ENCODE results near the gene C1QTNF3.

The C1QTNF3 gene

DNA sequence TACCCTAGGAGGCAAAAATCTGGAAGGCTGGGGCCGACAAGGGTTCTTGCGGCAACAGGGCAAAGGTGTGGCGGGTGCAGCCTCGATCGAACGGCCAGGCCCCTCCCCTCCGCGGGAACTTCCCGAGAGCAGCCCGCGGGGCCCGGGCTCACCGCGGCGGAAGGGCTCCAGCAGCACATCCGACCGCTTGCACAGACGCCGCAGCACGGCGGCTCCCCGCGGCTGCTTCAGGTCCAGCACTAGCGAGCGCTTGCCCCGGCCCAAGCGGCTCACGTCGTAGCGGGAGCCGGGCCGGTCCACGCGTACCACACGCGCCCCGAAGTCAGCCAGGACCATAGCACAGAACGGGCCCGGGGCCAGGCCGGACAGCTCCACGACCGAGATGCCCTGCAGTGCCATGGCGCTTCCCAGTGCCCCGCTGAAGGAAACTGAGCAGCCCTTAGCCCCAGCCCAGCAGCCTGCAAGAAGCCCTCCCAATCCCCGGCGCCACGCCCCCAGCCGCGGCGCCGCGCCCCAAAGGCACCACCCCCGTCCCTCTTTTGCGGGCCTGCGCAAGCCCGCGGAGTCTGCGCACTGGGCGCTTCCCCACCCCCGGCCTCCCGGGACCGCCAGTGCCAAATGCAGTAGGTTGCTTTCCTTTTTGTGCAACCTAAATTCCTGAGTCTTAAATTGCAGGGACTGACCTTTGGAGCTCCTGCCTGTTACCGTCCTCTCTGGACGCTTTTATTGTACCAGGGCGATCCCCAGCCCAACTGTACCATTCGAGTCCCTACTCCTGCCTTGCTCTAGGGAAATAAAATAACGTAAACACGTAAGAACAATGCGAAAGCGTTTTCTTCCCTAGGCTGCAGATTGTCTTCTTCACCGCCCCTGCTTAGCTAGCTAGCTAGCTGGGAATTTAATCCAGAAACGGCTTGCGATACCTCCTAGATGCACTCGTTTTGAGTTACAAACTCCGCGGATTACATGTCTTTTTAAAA is 35.1 kb downstream of the C1QTNF3 start, which contains the start of gene AMACR:
AMACR (minus strand) TSS at position 430 of the 980 bp plus-strand sequence; CDS start at position 399, 31 bp downstream.
- peak within 1 kb of the TSS; percentile 96 for H3K4me3 Mint-ChIP-seq
- no peaks in the 10 kb centered on the region for H3K9me3 Mint-ChIP-seq
- peaks cover 12% of the 10 kb centered on the region for H3K36me3 Mint-ChIP-seq
- H3K4me1 Mint-ChIP-seq, result peaks cover 4% of the 10 kb centered on the region
- no peaks in the 10 kb centered on the region for H3K27me3 Mint-ChIP-seq
- peak; percentile 84 for ATAC-seq (ENCODE audit: low read depth)
- peak within 1 kb of the TSS; percentile 84 for H3K27ac Mint-ChIP-seq
- DNase-seq (ENCODE audit: low spot score in 2 of 2), result peak; percentile 73 to 77

DNA sequence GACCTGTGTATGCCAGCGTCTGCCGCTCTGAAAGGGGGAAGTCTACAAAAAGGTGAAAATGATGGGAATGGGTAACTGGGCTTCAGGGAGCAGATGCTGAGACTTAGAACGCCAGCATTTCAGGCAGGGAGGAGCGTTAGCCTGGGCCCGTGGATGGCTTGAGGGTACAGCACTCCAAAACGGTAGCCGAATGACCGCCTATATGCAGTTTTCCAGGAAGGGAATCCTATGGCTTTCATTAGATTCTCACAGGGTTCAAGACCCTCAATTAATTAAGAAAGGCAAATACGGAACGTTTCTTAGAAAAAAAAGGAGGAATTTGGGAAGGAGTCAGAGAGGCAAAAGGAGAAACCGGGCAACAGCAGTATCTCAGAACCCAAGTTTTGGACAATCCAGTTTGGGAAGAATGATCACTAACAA is 35.8 kb downstream of the C1QTNF3 start:
- Mint-ChIP-seq H3K27me3 (no peaks in the 10 kb centered on the region), H3K4me3 (peak overlapping the region; percentile 96), H3K4me1 (peaks cover 4% of the 10 kb centered on the region), H3K27ac (peak overlapping the region; percentile 84), H3K9me3 (no peaks in the 10 kb centered on the region), H3K36me3 (peaks cover 12% of the 10 kb centered on the region)
- DNase-seq (ENCODE audit: low spot score in 2 of 2), result no peak
- ATAC-seq (ENCODE audit: low read depth), result no peak

DNA sequence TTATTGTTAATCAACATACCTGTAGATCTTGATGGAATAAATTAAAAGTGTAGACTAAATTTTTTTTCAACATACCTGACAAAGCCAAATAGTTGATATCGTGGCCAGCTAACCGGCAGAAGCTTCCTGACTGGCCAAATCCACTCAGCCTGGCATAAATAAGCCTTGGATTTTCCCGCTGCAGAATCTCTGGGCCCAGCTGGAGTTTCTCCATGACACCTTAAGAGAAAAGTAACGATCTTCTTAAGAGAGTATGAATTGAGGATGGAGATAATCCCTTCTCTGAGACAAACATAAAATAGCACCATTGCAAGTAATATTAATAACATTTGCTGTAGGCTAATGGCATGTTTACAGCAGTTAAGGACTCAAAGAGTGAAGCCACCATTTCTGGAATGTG is 37.3 kb downstream of the C1QTNF3 start:
- ATAC-seq (ENCODE audit: low read depth) (no peak), DNase-seq (ENCODE audit: low spot score in 2 of 2) (no peak)
- Mint-ChIP-seq H3K27ac (no peak overlapping the region), H3K4me3 (no peak overlapping the region), H3K4me1 (peaks cover 4% of the 10 kb centered on the region), H3K9me3 (no peaks in the 10 kb centered on the region), H3K36me3 (peaks cover 12% of the 10 kb centered on the region), H3K27me3 (no peaks in the 10 kb centered on the region)

DNA sequence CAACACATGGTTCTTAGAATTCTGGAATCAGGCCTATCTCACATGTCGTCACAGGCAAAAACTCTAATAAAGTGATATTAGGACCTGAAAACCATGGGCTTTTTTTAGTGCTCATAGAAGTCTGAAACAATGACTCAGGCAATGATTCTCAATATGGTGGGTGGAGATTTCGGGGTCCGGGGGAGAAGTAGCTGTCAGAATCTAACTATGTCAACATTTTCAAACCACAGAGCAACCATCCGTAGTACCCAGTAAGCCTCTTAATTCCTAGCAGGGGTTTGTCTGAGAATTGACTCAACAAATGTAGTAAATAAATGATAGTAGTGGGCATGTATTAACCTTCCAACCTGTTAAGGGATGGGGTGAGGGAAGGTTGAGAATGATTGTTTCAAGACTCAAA is 37.8 kb downstream of the C1QTNF3 start:
- ATAC-seq (ENCODE audit: low read depth) (no peak), DNase-seq (ENCODE audit: low spot score in 2 of 2) (no peak)
- no peak overlapping the region for H3K27ac Mint-ChIP-seq
- no peaks in the 10 kb centered on the region for H3K9me3 Mint-ChIP-seq
- H3K4me1 Mint-ChIP-seq, result peaks cover 4% of the 10 kb centered on the region
- no peak overlapping the region for H3K4me3 Mint-ChIP-seq
- no peaks in the 10 kb centered on the region for H3K27me3 Mint-ChIP-seq
- peaks cover 12% of the 10 kb centered on the region for H3K36me3 Mint-ChIP-seq

DNA sequence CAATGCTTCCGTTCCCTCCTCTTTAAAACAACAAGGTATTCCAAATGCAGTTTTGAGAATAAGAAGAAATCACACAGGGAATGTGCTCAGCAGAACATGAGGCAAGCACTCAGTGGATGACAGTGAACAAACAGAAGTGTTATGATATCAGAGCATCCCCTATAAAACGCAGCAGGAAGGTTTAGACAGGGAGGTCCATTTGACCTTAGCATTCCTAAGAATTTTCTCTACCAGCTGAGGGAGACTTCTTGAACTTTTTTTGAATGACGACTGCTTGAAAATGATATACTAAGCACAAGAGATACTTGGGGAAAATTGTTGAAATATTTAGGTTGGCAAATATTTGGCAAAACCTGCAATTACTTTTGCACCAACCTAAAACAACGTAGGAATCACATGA is 39.1 kb downstream of the C1QTNF3 start:
- no peaks in the 10 kb centered on the region for H3K9me3 Mint-ChIP-seq
- H3K27ac Mint-ChIP-seq, result no peak overlapping the region
- DNase-seq (ENCODE audit: low spot score in 2 of 2) (no peak), ATAC-seq (ENCODE audit: low read depth) (no peak)
- H3K4me3 Mint-ChIP-seq, result no peak overlapping the region
- H3K36me3 Mint-ChIP-seq, result peaks cover 12% of the 10 kb centered on the region
- no peaks in the 10 kb centered on the region for H3K27me3 Mint-ChIP-seq
- peaks cover 4% of the 10 kb centered on the region for H3K4me1 Mint-ChIP-seq

DNA sequence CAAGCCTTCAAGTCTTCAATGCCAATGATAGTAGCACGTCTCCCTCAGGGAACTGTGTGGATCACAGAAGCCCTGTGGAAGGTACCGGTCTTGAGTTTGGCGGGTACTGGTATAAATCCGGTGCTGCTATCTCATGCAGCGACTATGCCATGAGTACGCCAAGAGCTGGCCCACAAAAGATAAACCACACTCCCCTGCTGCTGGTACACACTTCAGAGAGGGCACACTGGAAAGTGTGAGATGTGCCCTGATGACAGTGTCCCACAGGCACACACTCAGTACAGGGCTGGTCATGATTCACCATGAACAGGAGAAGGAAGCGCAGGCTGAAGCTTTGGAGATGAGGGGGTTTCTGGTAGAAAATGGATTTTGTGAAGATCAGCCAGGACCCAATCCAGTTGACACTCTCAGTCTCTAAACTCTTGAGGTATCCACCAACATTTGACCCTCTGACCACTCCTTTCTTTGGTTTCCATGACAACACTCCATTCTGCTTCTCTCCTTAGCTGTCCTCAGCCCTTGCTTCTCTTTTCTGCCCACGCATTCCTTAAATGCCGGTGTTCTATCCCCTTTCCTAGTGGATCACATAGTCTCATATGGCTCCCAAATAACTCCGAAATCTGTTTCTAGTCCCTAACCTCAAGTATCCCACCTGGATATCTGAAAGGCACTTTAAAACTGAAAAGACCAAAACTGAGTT is 40.2 kb downstream of the C1QTNF3 start:
- DNase-seq (ENCODE audit: low spot score in 2 of 2), result no peak
- Mint-ChIP-seq H3K9me3 (no peaks in the 10 kb centered on the region), H3K27me3 (no peaks in the 10 kb centered on the region), H3K4me1 (peaks cover 4% of the 10 kb centered on the region), H3K36me3 (peaks cover 12% of the 10 kb centered on the region), H3K27ac (no peak overlapping the region), H3K4me3 (no peak overlapping the region)
- ATAC-seq (ENCODE audit: low read depth), result no peak

DNA sequence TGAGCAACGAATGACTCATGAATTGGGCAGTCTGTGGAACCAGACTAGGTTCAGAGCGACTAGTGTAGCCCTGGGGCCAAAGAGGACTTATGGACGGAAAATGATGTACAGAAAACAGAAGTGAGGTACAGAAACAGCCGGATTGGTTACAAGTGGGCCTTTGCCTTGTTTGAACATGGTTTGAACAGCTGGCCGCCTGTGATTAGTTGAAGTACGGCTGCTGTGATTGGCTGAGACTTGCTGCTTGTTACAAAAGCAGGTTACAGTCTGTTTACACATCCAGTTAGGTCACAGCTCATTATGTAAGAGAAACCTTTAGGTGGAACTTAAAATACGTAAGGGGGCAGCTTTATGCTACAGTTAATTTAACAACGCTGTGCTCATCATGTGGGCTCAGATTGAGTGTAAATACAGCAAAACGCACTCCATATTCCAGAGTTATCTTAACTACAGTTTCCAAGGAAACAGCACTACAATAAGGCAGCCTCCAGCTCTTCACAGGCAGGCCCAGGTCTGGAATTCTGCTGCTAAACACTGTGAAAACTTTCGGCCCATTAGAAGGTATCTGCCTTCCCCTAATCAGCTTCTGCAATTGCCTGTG is 41.7 kb downstream of the C1QTNF3 start:
- Mint-ChIP-seq H3K4me1 (peaks cover 2% of the 10 kb centered on the region), H3K27ac (no peak overlapping the region), H3K36me3 (peaks cover 14% of the 10 kb centered on the region), H3K9me3 (no peaks in the 10 kb centered on the region), H3K4me3 (no peak overlapping the region), H3K27me3 (no peaks in the 10 kb centered on the region)
- ATAC-seq (ENCODE audit: low read depth), result no peak
- no peak for DNase-seq (ENCODE audit: low spot score in 2 of 2)

DNA sequence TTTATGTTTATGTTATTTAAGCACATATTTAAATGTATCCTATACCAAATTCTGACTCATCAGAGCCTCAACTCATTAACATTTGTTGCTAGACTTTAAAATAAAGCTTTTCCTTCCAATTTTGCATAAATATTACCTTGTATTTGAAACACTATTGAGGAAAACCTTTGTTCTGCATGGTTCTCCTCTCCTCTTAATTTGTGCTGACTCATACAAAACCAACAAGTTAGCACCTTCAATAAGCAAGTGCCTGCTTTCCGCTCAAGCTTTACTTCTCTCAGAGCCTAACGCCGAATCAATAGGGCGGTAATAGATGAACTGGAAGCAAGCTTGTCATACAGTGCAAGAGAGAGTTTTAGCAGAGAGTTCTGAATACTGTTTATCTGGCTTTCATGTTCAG is 43.0 kb downstream of the C1QTNF3 start:
- Mint-ChIP-seq H3K36me3 (peaks cover 16% of the 10 kb centered on the region), H3K4me1 (peaks cover 2% of the 10 kb centered on the region), H3K9me3 (no peaks in the 10 kb centered on the region), H3K4me3 (no peak overlapping the region), H3K27ac (no peak overlapping the region), H3K27me3 (no peaks in the 10 kb centered on the region)
- ATAC-seq (ENCODE audit: low read depth), result no peak
- DNase-seq (ENCODE audit: low spot score in 2 of 2), result no peak

DNA sequence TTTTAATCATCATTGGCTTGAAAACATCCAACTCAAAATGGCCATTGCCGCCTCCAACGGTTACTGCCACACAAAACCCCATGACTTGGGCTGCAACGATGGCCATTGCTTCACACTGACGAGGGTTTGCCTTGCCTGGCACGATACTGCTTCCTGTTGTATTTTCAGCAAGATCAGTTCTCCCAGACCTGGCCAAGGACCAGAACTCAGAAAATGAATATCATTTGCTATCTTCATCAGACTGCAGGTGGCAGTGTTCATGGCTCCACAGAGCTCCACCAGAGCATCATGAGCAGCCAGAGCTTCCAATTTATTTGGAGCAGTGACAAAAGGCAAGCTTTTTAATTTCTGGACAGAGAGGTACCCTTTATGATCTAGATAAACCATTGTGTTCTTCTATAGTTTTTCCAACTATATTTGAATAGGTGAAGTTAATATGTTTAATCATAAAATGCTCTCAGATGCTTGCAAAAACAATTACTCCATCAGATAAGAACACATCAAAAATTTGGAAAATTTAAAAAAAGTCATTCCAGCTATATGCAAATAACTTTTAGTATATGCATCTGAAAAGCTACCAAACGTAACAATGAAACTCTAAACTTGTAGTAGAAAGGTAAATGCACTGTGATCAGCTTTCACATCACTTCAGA is 45.6 kb downstream of the C1QTNF3 start:
- DNase-seq (ENCODE audit: low spot score in 2 of 2) (peak in 1 of 2 donors; percentile 4), ATAC-seq (ENCODE audit: low read depth) (peak; percentile 43)
- Mint-ChIP-seq H3K4me1 (peaks cover 2% of the 10 kb centered on the region), H3K9me3 (no peaks in the 10 kb centered on the region), H3K27ac (no peak overlapping the region), H3K27me3 (no peaks in the 10 kb centered on the region), H3K4me3 (no peak overlapping the region), H3K36me3 (peaks cover 12% of the 10 kb centered on the region)

DNA sequence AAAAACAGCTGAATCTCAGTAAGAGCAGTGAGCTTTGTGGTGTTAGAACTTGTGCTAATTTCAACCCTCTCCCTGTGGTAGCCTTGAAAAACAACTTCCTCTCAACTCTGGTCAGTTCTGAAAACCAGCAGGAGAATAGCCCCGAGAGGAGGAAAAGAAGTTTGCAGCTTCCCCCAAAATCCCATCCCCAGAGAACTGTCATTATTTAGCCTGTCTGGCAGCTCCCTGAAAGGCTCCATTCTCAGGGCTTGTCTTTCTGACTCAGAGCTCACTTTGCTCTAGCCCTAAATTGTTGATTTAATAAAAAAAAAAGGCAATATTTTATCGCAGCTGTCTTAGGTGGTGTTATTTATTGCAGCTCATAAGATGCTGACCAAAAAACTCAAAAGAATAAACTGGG is 47.1 kb downstream of the C1QTNF3 start:
- no peak for ATAC-seq (ENCODE audit: low read depth)
- Mint-ChIP-seq H3K4me3 (no peak overlapping the region), H3K27ac (no peak overlapping the region), H3K4me1 (peaks cover 2% of the 10 kb centered on the region), H3K27me3 (no peaks in the 10 kb centered on the region), H3K9me3 (no peaks in the 10 kb centered on the region), H3K36me3 (peaks cover 12% of the 10 kb centered on the region)
- DNase-seq (ENCODE audit: low spot score in 2 of 2), result no peak

DNA sequence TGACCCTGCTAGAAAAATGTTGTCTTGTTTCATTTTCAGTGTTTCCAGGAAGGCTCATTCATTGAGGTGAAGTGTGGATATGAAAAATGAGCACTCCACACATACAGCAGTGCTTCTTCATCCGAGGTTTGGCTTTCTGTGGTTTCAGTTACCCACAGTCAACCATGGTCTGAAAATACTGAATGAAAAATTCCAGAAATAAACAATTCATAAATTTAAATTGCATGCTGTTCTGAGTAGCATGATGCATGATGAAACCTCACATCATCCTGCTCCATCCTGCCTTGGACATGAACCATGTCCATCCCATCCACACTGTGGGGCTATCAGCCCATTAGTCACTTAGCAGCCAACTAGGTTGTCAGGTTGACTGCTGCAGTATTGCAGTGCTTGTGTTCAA is 48.2 kb downstream of the C1QTNF3 start:
- DNase-seq (ENCODE audit: low spot score in 2 of 2), result no peak
- Mint-ChIP-seq H3K36me3 (peaks cover 12% of the 10 kb centered on the region), H3K4me1 (peaks cover 2% of the 10 kb centered on the region), H3K27ac (no peak overlapping the region), H3K27me3 (no peaks in the 10 kb centered on the region), H3K4me3 (no peak overlapping the region), H3K9me3 (no peaks in the 10 kb centered on the region)
- ATAC-seq (ENCODE audit: low read depth), result no peak

DNA sequence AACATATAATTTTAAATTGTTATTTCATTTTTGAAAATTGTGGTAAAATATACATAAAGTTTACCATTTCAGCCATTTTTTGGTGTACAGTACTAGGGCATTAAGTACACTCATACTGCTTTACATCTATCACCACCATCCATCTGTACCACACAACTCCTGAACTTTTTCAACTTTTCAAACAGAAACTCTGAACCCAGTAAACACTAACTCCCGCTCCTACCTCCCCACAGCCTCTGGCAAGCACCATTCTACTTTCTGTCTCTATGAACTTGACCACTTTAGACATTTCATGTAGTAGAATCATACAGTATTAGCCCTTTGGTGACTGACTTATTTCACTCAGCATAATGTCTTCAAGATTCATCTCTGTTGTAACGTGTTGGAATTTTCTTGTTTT is 50.1 kb downstream of the C1QTNF3 start:
- Mint-ChIP-seq H3K4me1 (peaks cover 2% of the 10 kb centered on the region), H3K36me3 (peaks cover 27% of the 10 kb centered on the region), H3K27ac (no peak overlapping the region), H3K4me3 (no peak overlapping the region), H3K9me3 (no peaks in the 10 kb centered on the region), H3K27me3 (no peaks in the 10 kb centered on the region)
- DNase-seq (ENCODE audit: low spot score in 2 of 2), result no peak
- no peak for ATAC-seq (ENCODE audit: low read depth)

DNA sequence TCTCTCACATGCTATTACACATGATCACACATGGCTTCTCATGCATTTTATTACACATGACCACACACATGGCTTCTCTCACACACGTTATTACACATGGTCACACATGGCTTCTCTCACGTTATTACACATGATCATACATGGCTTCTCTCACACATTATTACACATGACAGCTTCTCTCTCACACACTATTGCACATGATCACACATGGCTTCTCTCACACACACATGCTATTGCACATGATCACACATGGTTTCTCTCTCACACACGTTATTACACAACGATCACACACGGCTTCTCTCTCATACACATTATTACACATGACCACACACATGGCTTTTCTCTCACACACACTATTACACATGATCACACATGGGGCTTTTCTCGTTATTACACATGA is 57.6 kb downstream of the C1QTNF3 start:
- no peak overlapping the region for H3K4me3 Mint-ChIP-seq
- ATAC-seq (ENCODE audit: low read depth), result no peak
- H3K9me3 Mint-ChIP-seq, result no peaks in the 10 kb centered on the region

More for the DNA sequence above, 57.6 kb downstream of the C1QTNF3 start:
- Mint-ChIP-seq H3K27ac (no peak overlapping the region), H3K27me3 (no peaks in the 10 kb centered on the region), H3K36me3 (peaks cover 16% of the 10 kb centered on the region), H3K4me1 (no peaks in the 10 kb centered on the region)
- DNase-seq (ENCODE audit: low spot score in 2 of 2), result no peak

Data from memory B cell (primary cell).